Measurements from ENCODE around the gene DTL.

DNA sequence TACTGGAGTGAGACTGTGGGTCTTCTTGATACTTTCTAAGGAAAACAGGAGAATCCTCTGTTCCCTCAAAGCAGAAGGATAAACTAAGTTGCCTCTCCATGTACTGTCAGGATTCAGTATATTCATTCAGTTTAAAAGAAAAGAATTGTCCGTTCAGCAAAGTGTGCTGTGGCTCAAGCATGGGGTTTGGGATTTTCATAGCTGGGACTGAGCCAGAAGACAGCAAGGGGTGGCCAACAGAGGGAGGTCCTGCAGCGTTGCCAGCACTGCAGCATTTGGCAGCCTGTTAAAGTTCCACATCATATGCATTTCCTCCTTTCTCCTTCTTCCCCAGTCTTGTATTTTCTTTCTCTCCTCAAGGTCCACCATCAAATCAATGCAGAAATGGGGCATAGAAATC is 75.1 kb downstream of the DTL start:
- TF ChIP-seq, protein P1, sequence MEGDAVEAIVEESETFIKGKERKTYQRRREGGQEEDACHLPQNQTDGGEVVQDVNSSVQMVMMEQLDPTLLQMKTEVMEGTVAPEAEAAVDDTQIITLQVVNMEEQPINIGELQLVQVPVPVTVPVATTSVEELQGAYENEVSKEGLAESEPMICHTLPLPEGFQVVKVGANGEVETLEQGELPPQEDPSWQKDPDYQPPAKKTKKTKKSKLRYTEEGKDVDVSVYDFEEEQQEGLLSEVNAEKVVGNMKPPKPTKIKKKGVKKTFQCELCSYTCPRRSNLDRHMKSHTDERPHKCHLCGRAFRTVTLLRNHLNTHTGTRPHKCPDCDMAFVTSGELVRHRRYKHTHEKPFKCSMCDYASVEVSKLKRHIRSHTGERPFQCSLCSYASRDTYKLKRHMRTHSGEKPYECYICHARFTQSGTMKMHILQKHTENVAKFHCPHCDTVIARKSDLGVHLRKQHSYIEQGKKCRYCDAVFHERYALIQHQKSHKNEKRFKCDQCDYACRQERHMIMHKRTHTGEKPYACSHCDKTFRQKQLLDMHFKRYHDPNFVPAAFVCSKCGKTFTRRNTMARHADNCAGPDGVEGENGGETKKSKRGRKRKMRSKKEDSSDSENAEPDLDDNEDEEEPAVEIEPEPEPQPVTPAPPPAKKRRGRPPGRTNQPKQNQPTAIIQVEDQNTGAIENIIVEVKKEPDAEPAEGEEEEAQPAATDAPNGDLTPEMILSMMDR (IDR thresholded peaks at IDR 0.05): no peak
- TF ChIP-seq POLR2A (IDR thresholded peaks at IDR 0.05): no peak
